BJ (cell line): Measurements from ENCODE around the gene ZHX3. TPM values are rescaled to one million over a fixed set of nuclear protein-coding genes. Genes with fewer than 3 reads are reported as not detected.

Experiments used
- CTCF ChIA-PET: fragments of 350-600 bp; formaldehyde crosslinking; extraction: SDS; loops from one replicate; lab custom pipeline; 2021; ENCODE audit warnings: antibody characterized with exemption, inconsistent platforms; lab: Yijun Ruan, JAX
- POLR2A ChIA-PET: fragments of 300-600 bp; sonication (Branson Sonifier 250); formaldehyde crosslinking; extraction: SDS; loops from one replicate; lab custom pipeline; 2021; ENCODE audit warnings: antibody characterized with exemption; lab: Charles Lee
- DNase-seq: peaks from one replicate; pipeline ENCODE4 v3.0.0-alpha.2; 2011; ENCODE audit warnings: low read depth
- H3K27me3 ChIP-seq: 2 replicates; pipeline ENCODE4 v1.6.0; 2011; ENCODE audit warnings: low read length; ENCODE audit not compliant: control insufficient read depth, insufficient read depth
- H3K36me3 ChIP-seq: 2 replicates; pipeline ENCODE4 v1.5.1; 2011; ENCODE audit warnings: low read length; ENCODE audit not compliant: control insufficient read depth, insufficient read depth
- H3K4me3 ChIP-seq: 2 replicates; pipeline ENCODE4 v1.5.1; 2011; ENCODE audit warnings: low read depth, mild to moderate bottlenecking, control low read depth, low read length
- CTCF ChIP-seq: IDR thresholded peaks from 2 replicates; pipeline ENCODE4 v1.5.1; 2011; ENCODE audit warnings: low read depth, mild to moderate bottlenecking, control low read depth, inconsistent platforms, low read length, moderate library complexity; ENCODE audit not compliant: insufficient read depth
- polyA plus RNA-seq: library from polyadenylated mRNA; depleted of rRNA; stranded (reverse); fragments of >200 nt; gene quantifications from 2 replicates; pipeline ENCODE4 v1.2.3, GENCODE V29; 2011

The ZHX3 gene
- polyA plus RNA-seq, 1 experiment = 23.9 TPM

GRCh38 chr20:41229259-41229658 lies 88.3 kb downstream of the ZHX3 start:
- Histone ChIP-seq H3K4me3 (no peak overlapping the region), H3K36me3 (no peaks in the 10 kb centered on the region; the same call in 1 of the 2 replicates), H3K27me3 (no peaks in the 10 kb centered on the region)
- POLR2A ChIA-PET = no interaction called here
- no peak for DNase-seq
- no peak for TF ChIP-seq CTCF
- CTCF ChIA-PET = no interaction called here

- H3K36me3 ChIP-seq = no peaks in the 10 kb centered on the region; the same call in 1 of the 2 replicates
- no peak for TF ChIP-seq CTCF
- DNase-seq = no peak
- CTCF ChIA-PET = interaction anchor here (1.0 kb wide), 1 partner anchor 56 kb away, joined by 3 read pairs; no protein-coding TSS in a partner anchor
- POLR2A ChIA-PET = no interaction called here
- H3K27me3 ChIP-seq = no peaks in the 10 kb centered on the region
- no peak overlapping the region for H3K4me3 ChIP-seq
Measured at GRCh38 chr20:41228858-41229257, 88.7 kb downstream of the ZHX3 start.

GRCh38 chr20:41226426-41226825 lies 91.1 kb downstream of the ZHX3 start:
- H3K36me3 ChIP-seq = no peaks in the 10 kb centered on the region; the same call in 1 of the 2 replicates
- DNase-seq = no peak
- H3K27me3 ChIP-seq = no peaks in the 10 kb centered on the region
- no peak overlapping the region for H3K4me3 ChIP-seq
- no peak for TF ChIP-seq CTCF
- CTCF ChIA-PET = no interaction called here
- POLR2A ChIA-PET = no interaction called here

- ChIA-PET CTCF (interaction anchor here (0.7 to 2.3 kb wide), 7 partner anchors 45 to 262 kb away, joined by 3 to 12 read pairs (median 4); partner anchors contain the start of gene LPIN3), POLR2A (no interaction called here)
- no peak overlapping the region for H3K4me3 ChIP-seq
- no peaks in the 10 kb centered on the region; the same call in 1 of the 2 replicates for H3K36me3 ChIP-seq
- TF ChIP-seq CTCF = no peak
- DNase-seq = no peak
- H3K27me3 ChIP-seq = no peaks in the 10 kb centered on the region
Measured at GRCh38 chr20:41225091-41225490, 92.4 kb downstream of the ZHX3 start.

- ChIA-PET CTCF (interaction anchor here (1.1 to 2.6 kb wide), 9 partner anchors 8 to 234 kb away, joined by 3 to 17 read pairs (median 5); partner anchors contain the start of gene LPIN3), POLR2A (no interaction called here)
- TF ChIP-seq CTCF = no peak
- no peak overlapping the region for H3K4me3 ChIP-seq
- no peaks in the 10 kb centered on the region; the same call in 1 of the 2 replicates for H3K36me3 ChIP-seq
- H3K27me3 ChIP-seq = no peaks in the 10 kb centered on the region
- DNase-seq = no peak
Measured at GRCh38 chr20:41224281-41224680, 93.2 kb downstream of the ZHX3 start.
